ENCODE results near the gene FBLN5. TPM values are rescaled to one million over a fixed set of nuclear protein-coding genes. Genes with fewer than 3 reads are reported as not detected.

Gene FBLN5
- total and polyA plus RNA-seq, 9 of the 15 experiments (the other 6 are each of a cell fraction or from before 2014, with no cell fraction given): 0.11 to 0.22 TPM; not detected in 7

- TF ChIP-seq, protein P1, sequence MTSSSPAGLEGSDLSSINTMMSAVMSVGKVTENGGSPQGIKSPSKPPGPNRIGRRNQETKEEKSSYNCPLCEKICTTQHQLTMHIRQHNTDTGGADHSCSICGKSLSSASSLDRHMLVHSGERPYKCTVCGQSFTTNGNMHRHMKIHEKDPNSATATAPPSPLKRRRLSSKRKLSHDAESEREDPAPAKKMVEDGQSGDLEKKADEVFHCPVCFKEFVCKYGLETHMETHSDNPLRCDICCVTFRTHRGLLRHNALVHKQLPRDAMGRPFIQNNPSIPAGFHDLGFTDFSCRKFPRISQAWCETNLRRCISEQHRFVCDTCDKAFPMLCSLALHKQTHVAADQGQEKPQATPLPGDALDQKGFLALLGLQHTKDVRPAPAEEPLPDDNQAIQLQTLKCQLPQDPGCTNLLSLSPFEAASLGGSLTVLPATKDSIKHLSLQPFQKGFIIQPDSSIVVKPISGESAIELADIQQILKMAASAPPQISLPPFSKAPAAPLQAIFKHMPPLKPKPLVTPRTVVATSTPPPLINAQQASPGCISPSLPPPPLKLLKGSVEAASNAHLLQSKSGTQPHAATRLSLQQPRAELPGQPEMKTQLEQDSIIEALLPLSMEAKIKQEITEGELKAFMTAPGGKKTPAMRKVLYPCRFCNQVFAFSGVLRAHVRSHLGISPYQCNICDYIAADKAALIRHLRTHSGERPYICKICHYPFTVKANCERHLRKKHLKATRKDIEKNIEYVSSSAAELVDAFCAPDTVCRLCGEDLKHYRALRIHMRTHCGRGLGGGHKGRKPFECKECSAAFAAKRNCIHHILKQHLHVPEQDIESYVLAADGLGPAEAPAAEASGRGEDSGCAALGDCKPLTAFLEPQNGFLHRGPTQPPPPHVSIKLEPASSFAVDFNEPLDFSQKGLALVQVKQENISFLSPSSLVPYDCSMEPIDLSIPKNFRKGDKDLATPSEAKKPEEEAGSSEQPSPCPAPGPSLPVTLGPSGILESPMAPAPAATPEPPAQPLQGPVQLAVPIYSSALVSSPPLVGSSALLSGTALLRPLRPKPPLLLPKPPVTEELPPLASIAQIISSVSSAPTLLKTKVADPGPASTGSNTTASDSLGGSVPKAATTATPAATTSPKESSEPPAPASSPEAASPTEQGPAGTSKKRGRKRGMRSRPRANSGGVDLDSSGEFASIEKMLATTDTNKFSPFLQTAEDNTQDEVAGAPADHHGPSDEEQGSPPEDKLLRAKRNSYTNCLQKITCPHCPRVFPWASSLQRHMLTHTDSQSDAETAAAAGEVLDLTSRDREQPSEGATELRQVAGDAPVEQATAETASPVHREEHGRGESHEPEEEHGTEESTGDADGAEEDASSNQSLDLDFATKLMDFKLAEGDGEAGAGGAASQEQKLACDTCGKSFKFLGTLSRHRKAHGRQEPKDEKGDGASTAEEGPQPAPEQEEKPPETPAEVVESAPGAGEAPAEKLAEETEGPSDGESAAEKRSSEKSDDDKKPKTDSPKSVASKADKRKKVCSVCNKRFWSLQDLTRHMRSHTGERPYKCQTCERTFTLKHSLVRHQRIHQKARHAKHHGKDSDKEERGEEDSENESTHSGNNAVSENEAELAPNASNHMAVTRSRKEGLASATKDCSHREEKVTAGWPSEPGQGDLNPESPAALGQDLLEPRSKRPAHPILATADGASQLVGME (CRISPR knock-in tag; IDR thresholded peaks at IDR 0.05): no peak
- TF ChIP-seq KDM4B (IDR thresholded peaks at IDR 0.05; ENCODE audit: borderline replicate concordance in 2 of 2, low read depth in 1 of 2) (no peak), SREBF2 (CRISPR knock-in tag; IDR thresholded peaks at IDR 0.05) (no peak), CC2D1A (IDR thresholded peaks at IDR 0.05) (no peak), ZNF124 (CRISPR knock-in tag; IDR thresholded peaks at IDR 0.05) (no peak), PATZ1 (CRISPR knock-in tag; IDR thresholded peaks at IDR 0.05; ENCODE audit: borderline replicate concordance) (no peak)
- TF ChIP-seq, protein P2, sequence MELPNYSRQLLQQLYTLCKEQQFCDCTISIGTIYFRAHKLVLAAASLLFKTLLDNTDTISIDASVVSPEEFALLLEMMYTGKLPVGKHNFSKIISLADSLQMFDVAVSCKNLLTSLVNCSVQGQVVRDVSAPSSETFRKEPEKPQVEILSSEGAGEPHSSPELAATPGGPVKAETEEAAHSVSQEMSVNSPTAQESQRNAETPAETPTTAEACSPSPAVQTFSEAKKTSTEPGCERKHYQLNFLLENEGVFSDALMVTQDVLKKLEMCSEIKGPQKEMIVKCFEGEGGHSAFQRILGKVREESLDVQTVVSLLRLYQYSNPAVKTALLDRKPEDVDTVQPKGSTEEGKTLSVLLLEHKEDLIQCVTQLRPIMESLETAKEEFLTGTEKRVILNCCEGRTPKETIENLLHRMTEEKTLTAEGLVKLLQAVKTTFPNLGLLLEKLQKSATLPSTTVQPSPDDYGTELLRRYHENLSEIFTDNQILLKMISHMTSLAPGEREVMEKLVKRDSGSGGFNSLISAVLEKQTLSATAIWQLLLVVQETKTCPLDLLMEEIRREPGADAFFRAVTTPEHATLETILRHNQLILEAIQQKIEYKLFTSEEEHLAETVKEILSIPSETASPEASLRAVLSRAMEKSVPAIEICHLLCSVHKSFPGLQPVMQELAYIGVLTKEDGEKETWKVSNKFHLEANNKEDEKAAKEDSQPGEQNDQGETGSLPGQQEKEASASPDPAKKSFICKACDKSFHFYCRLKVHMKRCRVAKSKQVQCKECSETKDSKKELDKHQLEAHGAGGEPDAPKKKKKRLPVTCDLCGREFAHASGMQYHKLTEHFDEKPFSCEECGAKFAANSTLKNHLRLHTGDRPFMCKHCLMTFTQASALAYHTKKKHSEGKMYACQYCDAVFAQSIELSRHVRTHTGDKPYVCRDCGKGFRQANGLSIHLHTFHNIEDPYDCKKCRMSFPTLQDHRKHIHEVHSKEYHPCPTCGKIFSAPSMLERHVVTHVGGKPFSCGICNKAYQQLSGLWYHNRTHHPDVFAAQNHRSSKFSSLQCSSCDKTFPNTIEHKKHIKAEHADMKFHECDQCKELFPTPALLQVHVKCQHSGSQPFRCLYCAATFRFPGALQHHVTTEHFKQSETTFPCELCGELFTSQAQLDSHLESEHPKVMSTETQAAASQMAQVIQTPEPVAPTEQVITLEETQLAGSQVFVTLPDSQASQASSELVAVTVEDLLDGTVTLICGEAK (IDR thresholded peaks at IDR 0.05): no peak
- TF ChIP-seq, protein P2 (CRISPR knock-in tag; IDR thresholded peaks at IDR 0.05): no peak
- TF ChIP-seq, protein P3, sequence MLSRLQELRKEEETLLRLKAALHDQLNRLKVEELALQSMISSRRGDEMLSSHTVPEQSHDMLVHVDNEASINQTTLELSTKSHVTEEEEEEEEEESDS (CRISPR knock-in tag; IDR thresholded peaks at IDR 0.05): no peak
Measured at GRCh38 chr14:91858536-91859275, 88.8 kb downstream of the FBLN5 start (continued).

Measured in K562 (cell line).